ENCODE data around the gene RAB8A. TPM values are rescaled to one million over a fixed set of nuclear protein-coding genes. Genes with fewer than 3 reads are reported as not detected.
"Not testable (repeated sequence)": the region's sequence is repeated elsewhere in the genome, so short reads cannot be mapped to it uniquely, and the experiment has no call there.

RAB8A gene
- total RNA-seq, 1 donor from 2014 or later, result 31.3 TPM

GRCh38 chr19:16094360-16095070 is 17.2 kb upstream of the RAB8A start:
- Histone ChIP-seq H3K27ac (ENCODE audit: low read depth, low read length) (peak overlapping the region; percentile 18), H3K9me3 (ENCODE audit: control insufficient read depth in 3 of 3, low read length in 3 of 3) (no peaks in the 10 kb centered on the region), H3K4me1 (ENCODE audit: control insufficient read depth in 3 of 3, insufficient read depth in 3 of 3, low read length in 3 of 3) (no peaks in the 10 kb centered on the region), H3K27me3 (ENCODE audit: control insufficient read depth in 3 of 3, insufficient read depth in 3 of 3, low read length in 3 of 3) (no peaks in the 10 kb centered on the region), H3K36me3 (ENCODE audit: control insufficient read depth in 3 of 3, insufficient read depth in 3 of 3, low read length in 3 of 3) (peaks cover 19 to 32% (median 21%) of the 10 kb centered on the region in 3 donors), H3K9ac (ENCODE audit: low read depth in 1 of 3, low read length in 3 of 3) (no peak overlapping the region), H3K4me3 (ENCODE audit: low read length in 3 of 3) (no peak overlapping the region)

GRCh38 chr19:16095071-16095571 is 16.6 kb upstream of the RAB8A start:
- peaks cover 19 to 35% (median 21%) of the 10 kb centered on the region in 3 donors for H3K36me3 ChIP-seq (ENCODE audit: control insufficient read depth in 3 of 3, insufficient read depth in 3 of 3, low read length in 3 of 3)
- peak overlapping the region; percentile 18 for H3K27ac ChIP-seq (ENCODE audit: low read depth, low read length)

GRCh38 chr19:16096280-16096855 is 15.3 kb upstream of the RAB8A start:
- no peak overlapping the region for H3K4me3 ChIP-seq (ENCODE audit: low read length in 3 of 3)
- no peaks in the 10 kb centered on the region for H3K4me1 ChIP-seq (ENCODE audit: control insufficient read depth in 3 of 3, insufficient read depth in 3 of 3, low read length in 3 of 3)
- H3K27ac ChIP-seq (ENCODE audit: low read depth, low read length), result no peak overlapping the region
- H3K36me3 ChIP-seq (ENCODE audit: control insufficient read depth in 3 of 3, insufficient read depth in 3 of 3, low read length in 3 of 3), result peaks cover 22 to 32% (median 23%) of the 10 kb centered on the region in 3 donors
- H3K9ac ChIP-seq (ENCODE audit: low read depth in 1 of 3, low read length in 3 of 3), result no peak overlapping the region
- H3K27me3 ChIP-seq (ENCODE audit: control insufficient read depth in 3 of 3, insufficient read depth in 3 of 3, low read length in 3 of 3), result no peaks in the 10 kb centered on the region
- H3K9me3 ChIP-seq (ENCODE audit: control insufficient read depth in 3 of 3, low read length in 3 of 3), result no peaks in the 10 kb centered on the region

More at GRCh38 chr19:16095071-16095571, 16.6 kb upstream of the RAB8A start:
- Histone ChIP-seq H3K27me3 (ENCODE audit: control insufficient read depth in 3 of 3, insufficient read depth in 3 of 3, low read length in 3 of 3) (no peaks in the 10 kb centered on the region), H3K9me3 (ENCODE audit: control insufficient read depth in 3 of 3, low read length in 3 of 3) (no peaks in the 10 kb centered on the region), H3K4me1 (ENCODE audit: control insufficient read depth in 3 of 3, insufficient read depth in 3 of 3, low read length in 3 of 3) (no peaks in the 10 kb centered on the region), H3K9ac (ENCODE audit: low read depth in 1 of 3, low read length in 3 of 3) (no peak overlapping the region), H3K4me3 (ENCODE audit: low read length in 3 of 3) (no peak overlapping the region)

- Histone ChIP-seq H3K27me3 (ENCODE audit: control insufficient read depth in 3 of 3, insufficient read depth in 3 of 3, low read length in 3 of 3) (no peaks in the 10 kb centered on the region), H3K9me3 (ENCODE audit: control insufficient read depth in 3 of 3, low read length in 3 of 3) (no peaks in the 10 kb centered on the region), H3K4me3 (ENCODE audit: low read length in 3 of 3) (no peak overlapping the region), H3K4me1 (ENCODE audit: control insufficient read depth in 3 of 3, insufficient read depth in 3 of 3, low read length in 3 of 3) (no peaks in the 10 kb centered on the region), H3K36me3 (ENCODE audit: control insufficient read depth in 3 of 3, insufficient read depth in 3 of 3, low read length in 3 of 3) (peaks cover 16 to 34% (median 28%) of the 10 kb centered on the region in 3 donors), H3K27ac (ENCODE audit: low read depth, low read length) (no peak overlapping the region), H3K9ac (ENCODE audit: low read depth in 1 of 3, low read length in 3 of 3) (no peak overlapping the region)
Observed at GRCh38 chr19:16098416-16098768, 13.3 kb upstream of the RAB8A start.

- Histone ChIP-seq H3K9me3 (ENCODE audit: control insufficient read depth in 3 of 3, low read length in 3 of 3) (no peaks in the 10 kb centered on the region), H3K4me3 (ENCODE audit: low read length in 3 of 3) (no peak overlapping the region), H3K4me1 (ENCODE audit: control insufficient read depth in 3 of 3, insufficient read depth in 3 of 3, low read length in 3 of 3) (no peaks in the 10 kb centered on the region), H3K36me3 (ENCODE audit: control insufficient read depth in 3 of 3, insufficient read depth in 3 of 3, low read length in 3 of 3) (peaks cover 13 to 34% (median 29%) of the 10 kb centered on the region in 3 donors), H3K27me3 (ENCODE audit: control insufficient read depth in 3 of 3, insufficient read depth in 3 of 3, low read length in 3 of 3) (no peaks in the 10 kb centered on the region), H3K27ac (ENCODE audit: low read depth, low read length) (no peak overlapping the region), H3K9ac (ENCODE audit: low read depth in 1 of 3, low read length in 3 of 3) (no peak overlapping the region)
Observed at GRCh38 chr19:16098821-16099220, 12.9 kb upstream of the RAB8A start.

- peaks cover 13 to 34% (median 29%) of the 10 kb centered on the region in 3 donors for H3K36me3 ChIP-seq (ENCODE audit: control insufficient read depth in 3 of 3, insufficient read depth in 3 of 3, low read length in 3 of 3)
- not testable (repeated sequence) for H3K9me3 ChIP-seq (ENCODE audit: control insufficient read depth in 3 of 3, low read length in 3 of 3); H3K27me3 ChIP-seq (ENCODE audit: control insufficient read depth in 3 of 3, insufficient read depth in 3 of 3, low read length in 3 of 3); H3K4me3 ChIP-seq (ENCODE audit: low read length in 3 of 3); H3K4me1 ChIP-seq (ENCODE audit: control insufficient read depth in 3 of 3, insufficient read depth in 3 of 3, low read length in 3 of 3); H3K27ac ChIP-seq (ENCODE audit: low read depth, low read length); H3K9ac ChIP-seq (ENCODE audit: low read depth in 1 of 3, low read length in 3 of 3)
Observed at GRCh38 chr19:16099314-16099965, 12.2 kb upstream of the RAB8A start.

- Histone ChIP-seq H3K27me3 (ENCODE audit: control insufficient read depth in 3 of 3, insufficient read depth in 3 of 3, low read length in 3 of 3) (no peaks in the 10 kb centered on the region), H3K4me1 (ENCODE audit: control insufficient read depth in 3 of 3, insufficient read depth in 3 of 3, low read length in 3 of 3) (no peaks in the 10 kb centered on the region), H3K9ac (ENCODE audit: low read depth in 1 of 3, low read length in 3 of 3) (no peak overlapping the region), H3K27ac (ENCODE audit: low read depth, low read length) (no peak overlapping the region), H3K9me3 (ENCODE audit: control insufficient read depth in 3 of 3, low read length in 3 of 3) (no peaks in the 10 kb centered on the region), H3K4me3 (ENCODE audit: low read length in 3 of 3) (no peak overlapping the region), H3K36me3 (ENCODE audit: control insufficient read depth in 3 of 3, insufficient read depth in 3 of 3, low read length in 3 of 3) (peaks cover 8 to 31% (median 19%) of the 10 kb centered on the region in 3 donors)
Observed at GRCh38 chr19:16100524-16100923, 11.2 kb upstream of the RAB8A start.

- H3K4me1 ChIP-seq (ENCODE audit: control insufficient read depth in 3 of 3, insufficient read depth in 3 of 3, low read length in 3 of 3), result no peaks in the 10 kb centered on the region
- H3K9me3 ChIP-seq (ENCODE audit: control insufficient read depth in 3 of 3, low read length in 3 of 3), result no peaks in the 10 kb centered on the region
- no peaks in the 10 kb centered on the region for H3K27me3 ChIP-seq (ENCODE audit: control insufficient read depth in 3 of 3, insufficient read depth in 3 of 3, low read length in 3 of 3)
- no peak overlapping the region for H3K4me3 ChIP-seq (ENCODE audit: low read length in 3 of 3)
- H3K9ac ChIP-seq (ENCODE audit: low read depth in 1 of 3, low read length in 3 of 3), result no peak overlapping the region
- H3K36me3 ChIP-seq (ENCODE audit: control insufficient read depth in 3 of 3, insufficient read depth in 3 of 3, low read length in 3 of 3), result peaks cover 2 to 17% (median 13%) of the 10 kb centered on the region in 3 donors
- H3K27ac ChIP-seq (ENCODE audit: low read depth, low read length), result no peak overlapping the region
Observed at GRCh38 chr19:16104722-16105121, 7.0 kb upstream of the RAB8A start.

GRCh38 chr19:16106121-16106520 is 5.6 kb upstream of the RAB8A start:
- Histone ChIP-seq H3K36me3 (ENCODE audit: control insufficient read depth in 3 of 3, insufficient read depth in 3 of 3, low read length in 3 of 3) (peaks cover 0 to 11% (median 9%) of the 10 kb centered on the region in 3 donors), H3K9me3 (ENCODE audit: control insufficient read depth in 3 of 3, low read length in 3 of 3) (no peaks in the 10 kb centered on the region), H3K9ac (ENCODE audit: low read depth in 1 of 3, low read length in 3 of 3) (no peak overlapping the region), H3K27ac (ENCODE audit: low read depth, low read length) (no peak overlapping the region), H3K27me3 (ENCODE audit: control insufficient read depth in 3 of 3, insufficient read depth in 3 of 3, low read length in 3 of 3) (no peaks in the 10 kb centered on the region), H3K4me1 (ENCODE audit: control insufficient read depth in 3 of 3, insufficient read depth in 3 of 3, low read length in 3 of 3) (peaks cover 0 to 2% (median 0%) of the 10 kb centered on the region in 3 donors), H3K4me3 (ENCODE audit: low read length in 3 of 3) (no peak overlapping the region)

All from skeletal muscle tissue (tissue), 4 donors.